22Rv1 (cell line): ENCODE results near the gene ARSJ.

Experiments
- CTCF ChIP-seq: fragments of 450-650 bp; IDR thresholded peaks from 2 replicates; pipeline ENCODE4 v1.5.1; 2017; ENCODE audit warnings: mild to moderate bottlenecking
- ZFX ChIP-seq: fragments of 450-650 bp; IDR thresholded peaks from 2 replicates; pipeline ENCODE4 v1.6.1; 2017; ENCODE audit warnings: antibody characterized with exemption, borderline replicate concordance

- TF ChIP-seq ZFX, result no peak
- no peak for TF ChIP-seq CTCF
These were observed 99.0 kb downstream of the ARSJ start for GRCh38 chr4:113880240-113881028.
